Measurements from ENCODE around the gene CAPN11. TPM values are rescaled to one million over a fixed set of nuclear protein-coding genes. Genes with fewer than 3 reads are reported as not detected.
A peak's percentile ranks its signal among the peaks of the same experiment; 100 is the strongest.

The CAPN11 gene
- total and polyA plus RNA-seq, 7 donors: 0.41 to 1.6 (median 0.71) TPM; not detected in 3

- H3K27me3 ChIP-seq: no peaks in the 10 kb centered on the region
- H3K4me1 ChIP-seq: peaks cover 0 to 7% (median 2%) of the 10 kb centered on the region in 4 donors
- H3K9me3 ChIP-seq: no peaks in the 10 kb centered on the region
- WGBS, 2 donors: 95 to 96% methylated on average over 7 of the region's 7 CpGs
- H3K27ac ChIP-seq: no peak overlapping the region
- DNase-seq: peak; percentile 47
- H3K4me3 ChIP-seq: no peak overlapping the region
- intact Hi-C loops (cut with DNase I): no loop called here
- no peak for TF ChIP-seq POLR2A (IDR thresholded peaks at IDR 0.05)
- no peak for TF ChIP-seq POLR2AphosphoS5 (IDR thresholded peaks at IDR 0.05)
- TF ChIP-seq CTCF (IDR thresholded peaks at IDR 0.05): no peak
- TF ChIP-seq EP300 (IDR thresholded peaks at IDR 0.05): no peak
- H3K36me3 ChIP-seq: peaks cover 0 to 73% (median 21%) of the 10 kb centered on the region in 4 donors
These were observed 11.4 kb upstream of the CAPN11 start for GRCh38 chr6:44147256-44147655.

GRCh38 chr6:44148306-44148705, 10.3 kb upstream of the CAPN11 start:
- H3K9me3 ChIP-seq: no peaks in the 10 kb centered on the region
- H3K4me3 ChIP-seq: no peak overlapping the region
- peaks cover 0 to 7% (median 2%) of the 10 kb centered on the region in 4 donors for H3K4me1 ChIP-seq
- intact Hi-C loops (cut with DNase I): no loop called here
- 72 to 86% methylated on average over 9 of the region's 9 CpGs for WGBS, 2 donors
- no peak for TF ChIP-seq CTCF (IDR thresholded peaks at IDR 0.05)
- TF ChIP-seq POLR2A (IDR thresholded peaks at IDR 0.05): no peak
- no peak for TF ChIP-seq EP300 (IDR thresholded peaks at IDR 0.05)
- no peak for TF ChIP-seq POLR2AphosphoS5 (IDR thresholded peaks at IDR 0.05)
- H3K36me3 ChIP-seq: peaks cover 0 to 63% (median 24%) of the 10 kb centered on the region in 4 donors
- DNase-seq: peak; percentile 48
- no peaks in the 10 kb centered on the region for H3K27me3 ChIP-seq
- no peak overlapping the region for H3K27ac ChIP-seq

GRCh38 chr6:44149369-44150012, 9.1 kb upstream of the CAPN11 start:
- intact Hi-C loops (cut with DNase I): no loop called here
- no peaks in the 10 kb centered on the region for H3K27me3 ChIP-seq
- peak; percentile 49 for DNase-seq
- no peak overlapping the region for H3K27ac ChIP-seq
- no peaks in the 10 kb centered on the region for H3K9me3 ChIP-seq
- no peak overlapping the region for H3K4me3 ChIP-seq
- TF ChIP-seq POLR2AphosphoS5 (IDR thresholded peaks at IDR 0.05) (no peak), POLR2A (IDR thresholded peaks at IDR 0.05) (no peak), CTCF (IDR thresholded peaks at IDR 0.05) (no peak), EP300 (IDR thresholded peaks at IDR 0.05) (no peak)
- peaks cover 0 to 7% (median 2%) of the 10 kb centered on the region in 4 donors for H3K4me1 ChIP-seq
- WGBS, 2 donors: 89 to 92% methylated on average over 7 of the region's 7 CpGs
- peaks cover 0 to 51% (median 24%) of the 10 kb centered on the region in 4 donors for H3K36me3 ChIP-seq

- WGBS, 2 donors: 75 to 87% methylated on average over 3 of the region's 3 CpGs
- TF ChIP-seq POLR2AphosphoS5 (IDR thresholded peaks at IDR 0.05) (no peak), POLR2A (IDR thresholded peaks at IDR 0.05) (no peak), CTCF (IDR thresholded peaks at IDR 0.05) (no peak), EP300 (IDR thresholded peaks at IDR 0.05) (no peak)
- DNase-seq: peak; percentile 57
These were observed 8.2 kb upstream of the CAPN11 start for GRCh38 chr6:44150317-44150917.

More at GRCh38 chr6:44150317-44150917, 8.2 kb upstream of the CAPN11 start:
- intact Hi-C loops (cut with DNase I): no loop called here
- Histone ChIP-seq H3K36me3 (peaks cover 0 to 47% (median 24%) of the 10 kb centered on the region in 4 donors), H3K27ac (no peak overlapping the region), H3K9me3 (no peaks in the 10 kb centered on the region), H3K27me3 (no peaks in the 10 kb centered on the region), H3K4me1 (peaks cover 0 to 7% (median 2%) of the 10 kb centered on the region in 4 donors), H3K4me3 (no peak overlapping the region)
